ENCODE measurements around the gene ARHGAP25. TPM values are rescaled to one million over a fixed set of nuclear protein-coding genes. Genes with fewer than 3 reads are reported as not detected.

The ARHGAP25 gene
- total RNA-seq, 1 experiment from 2014 or later, result 1.7 TPM

DNA sequence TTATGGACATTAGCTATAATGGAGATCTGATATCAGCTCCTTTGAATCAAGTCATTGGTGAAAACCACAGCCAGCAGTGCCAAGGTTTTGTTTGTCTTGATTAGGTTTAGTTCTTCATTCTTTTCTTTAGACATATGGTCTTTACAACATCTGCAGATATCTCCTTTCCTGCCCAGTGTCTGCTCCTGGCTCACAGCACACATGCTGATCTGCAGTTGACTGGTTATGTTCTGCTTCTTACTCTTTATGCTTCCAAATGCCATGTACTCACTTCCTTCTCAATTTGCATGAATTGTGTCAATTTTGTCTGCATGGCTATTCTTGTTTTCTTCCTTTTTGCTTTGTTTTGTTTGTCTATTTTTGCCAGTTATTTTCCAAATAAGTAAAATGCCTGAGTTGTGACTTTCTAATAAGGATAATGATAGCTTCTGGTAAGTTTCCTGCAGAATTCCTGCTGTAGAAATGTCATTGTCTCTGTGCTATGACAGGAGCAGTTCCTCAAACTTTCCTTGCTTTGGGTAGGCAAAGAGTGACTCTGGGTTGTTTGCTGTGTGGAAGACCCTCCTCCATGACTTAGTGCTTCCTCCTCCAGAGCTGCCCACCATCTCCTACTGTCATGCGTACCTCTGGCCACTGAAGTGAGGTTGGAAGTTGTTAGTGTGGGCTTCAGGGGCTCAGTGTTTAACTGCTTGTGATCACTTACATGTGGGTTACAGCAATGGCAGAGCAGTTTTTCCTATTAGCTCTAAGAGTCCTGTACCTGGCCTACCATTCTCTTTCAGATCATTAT lies 8.2 kb downstream of the ARHGAP25 start:
- DNase-seq (ENCODE audit: low read depth), result no peak

DNA sequence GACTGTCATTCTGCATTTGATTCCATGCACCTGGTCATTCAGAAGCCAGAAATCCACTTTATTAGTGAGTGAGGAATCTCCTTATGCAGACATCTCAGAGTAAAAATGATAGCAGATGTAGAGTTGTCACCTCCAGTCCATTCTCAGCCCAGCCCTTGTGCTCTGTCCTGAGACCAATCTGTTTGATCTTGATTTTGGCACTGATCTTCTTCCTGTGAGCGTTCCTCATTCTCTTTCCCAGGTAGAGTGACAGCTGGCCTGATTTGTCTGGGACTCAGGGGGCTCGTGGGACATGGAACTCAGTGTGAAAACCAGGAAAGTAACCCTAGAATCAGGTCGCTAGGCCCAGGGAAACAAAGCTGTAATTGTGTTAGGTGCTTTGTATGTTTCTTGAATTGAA lies 8.9 kb downstream of the ARHGAP25 start:
- no peak for DNase-seq (ENCODE audit: low read depth)

DNA sequence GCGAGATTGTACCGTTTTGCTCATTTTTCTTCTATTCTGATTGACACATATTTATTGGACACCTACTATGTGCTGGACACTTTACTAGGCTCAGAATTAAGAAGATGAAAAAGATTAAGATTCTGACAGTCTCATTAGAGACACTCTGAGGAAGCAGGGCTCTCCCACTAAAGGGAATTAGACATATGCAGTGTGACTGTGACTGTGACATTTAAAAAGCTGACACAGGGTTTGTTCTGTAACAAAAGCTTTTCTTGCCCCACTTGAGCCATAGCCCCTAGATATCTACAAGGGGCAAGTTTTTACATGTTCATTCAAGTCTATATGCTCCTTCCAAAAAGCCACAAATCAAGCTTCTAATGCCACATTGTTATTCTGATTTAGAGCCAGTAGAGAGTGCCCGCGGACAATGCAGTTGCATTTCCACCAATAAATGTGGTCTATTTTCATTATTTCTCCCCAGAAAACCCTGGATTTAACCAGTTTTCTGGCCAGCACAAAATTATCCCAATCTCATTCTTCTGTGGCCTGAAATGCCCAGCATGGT lies 9.8 kb downstream of the ARHGAP25 start:
- DNase-seq (ENCODE audit: low read depth), result no peak

DNA sequence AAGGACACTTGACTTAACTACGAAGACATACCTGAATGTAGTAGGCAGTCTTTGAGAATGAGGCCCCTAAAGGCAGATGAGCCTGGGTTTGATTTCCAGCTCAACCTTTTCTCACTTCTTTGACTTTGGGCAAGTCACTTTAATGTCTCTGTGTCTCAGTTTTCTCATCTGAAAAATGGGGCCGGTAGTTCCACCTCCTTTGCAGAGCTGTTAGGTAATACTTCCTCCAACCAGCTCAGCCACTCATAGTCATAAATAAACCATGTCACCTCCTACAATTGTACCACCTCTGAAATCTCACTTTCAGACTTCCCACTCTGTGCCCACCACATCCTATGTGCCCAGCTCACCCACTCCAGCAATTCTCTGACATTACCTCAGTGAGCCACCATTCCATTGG lies 10.4 kb downstream of the ARHGAP25 start:
- no peak for DNase-seq (ENCODE audit: low read depth)

- DNase-seq (ENCODE audit: low read depth), result no peak
Observed at GRCh38 chr2:68746408-68746807, 11.8 kb downstream of the ARHGAP25 start.

GRCh38 chr2:68747413-68747812 lies 12.8 kb downstream of the ARHGAP25 start:
- DNase-seq (ENCODE audit: low read depth), result no peak

DNA sequence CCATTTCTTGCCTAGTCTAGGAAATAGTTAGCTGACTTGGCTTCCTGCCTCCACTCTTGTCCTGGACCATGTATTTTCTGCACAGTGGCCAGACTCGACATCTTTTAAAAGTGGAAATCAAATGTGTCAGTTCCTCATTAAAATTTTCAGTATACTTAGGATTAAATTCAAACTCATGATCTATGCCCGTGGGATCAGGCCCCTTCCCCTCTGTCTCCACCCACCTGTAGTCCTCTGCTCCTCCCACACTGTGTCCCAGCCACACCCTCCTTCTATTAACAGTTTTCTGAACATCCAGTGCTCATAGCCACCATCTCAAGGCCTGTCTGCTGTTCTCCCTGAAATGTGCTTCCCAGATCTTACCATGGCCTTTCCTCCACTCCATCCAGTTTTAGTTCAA lies 13.3 kb downstream of the ARHGAP25 start:
- DNase-seq (ENCODE audit: low read depth), result no peak

GRCh38 chr2:68748568-68748967 lies 14.0 kb downstream of the ARHGAP25 start:
- no peak for DNase-seq (ENCODE audit: low read depth)

GRCh38 chr2:68749345-68749744 lies 14.7 kb downstream of the ARHGAP25 start:
- DNase-seq (ENCODE audit: low read depth), result no peak

GRCh38 chr2:68750592-68751396 lies 16.2 kb downstream of the ARHGAP25 start:
- no peak for DNase-seq (ENCODE audit: low read depth)

DNA sequence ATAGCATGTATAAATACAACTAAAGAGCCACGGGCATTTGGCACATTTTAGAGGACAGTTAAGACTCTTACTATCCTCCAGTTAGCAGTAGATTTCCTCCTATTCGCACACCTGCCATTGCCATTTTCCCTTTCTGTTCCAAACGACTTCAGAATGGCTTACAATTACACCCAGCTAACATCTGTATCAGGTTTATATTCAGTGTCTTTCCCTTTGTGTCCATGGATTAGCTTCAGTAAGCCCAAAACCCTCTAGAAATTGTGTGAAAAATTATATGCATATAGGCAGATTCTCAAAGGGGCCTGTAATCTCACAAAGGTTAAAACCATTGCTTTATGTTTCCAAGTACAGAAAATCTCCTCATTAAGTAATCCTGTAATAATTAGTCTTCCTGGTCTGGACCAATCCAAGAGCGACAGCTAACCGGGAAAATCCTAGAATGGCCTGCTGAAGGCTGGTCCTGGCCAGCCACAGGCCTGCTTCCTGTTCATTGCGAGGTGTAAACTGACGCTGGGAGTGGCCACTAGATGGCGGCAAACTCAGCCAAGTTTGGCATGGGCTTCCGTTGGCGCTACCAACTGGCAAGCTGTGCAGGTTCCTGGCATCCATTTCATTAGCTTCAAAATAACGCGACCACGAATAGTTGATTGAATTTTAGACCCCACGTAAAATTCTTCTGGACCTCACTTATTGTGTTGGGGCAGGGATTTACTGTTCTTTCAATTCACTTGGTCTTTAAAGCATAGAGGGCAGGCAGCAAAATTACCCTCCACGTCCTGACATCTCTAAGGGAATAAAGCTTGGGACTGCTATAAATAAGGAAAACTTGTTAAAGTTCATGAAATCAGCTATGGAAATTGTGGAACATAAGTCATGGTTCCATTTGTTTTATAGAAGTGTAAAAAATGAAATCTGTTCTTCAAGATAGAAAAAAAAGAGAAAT lies 17.1 kb downstream of the ARHGAP25 start:
- peak; percentile 88 for DNase-seq (ENCODE audit: low read depth)

- DNase-seq (ENCODE audit: low read depth), result no peak
Observed at GRCh38 chr2:68753318-68753717, 18.7 kb downstream of the ARHGAP25 start.

DNA sequence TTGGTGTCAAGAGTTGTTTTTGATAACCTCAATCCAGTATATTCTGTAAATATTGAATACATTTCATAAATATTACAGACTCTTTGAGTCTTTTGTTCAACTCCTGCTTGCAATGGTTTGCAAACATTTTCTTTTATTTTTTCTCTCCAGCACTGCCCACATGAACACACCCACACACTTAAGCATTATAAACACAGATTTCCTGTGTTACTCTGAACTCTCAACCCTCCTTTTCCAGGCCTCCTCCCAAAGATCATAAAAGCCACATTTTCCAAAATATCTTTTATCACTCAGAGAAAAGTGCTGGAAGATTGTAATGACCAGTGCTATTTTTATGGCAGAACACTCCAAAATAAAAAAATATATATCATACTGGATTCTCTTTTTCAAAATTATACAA lies 20.5 kb downstream of the ARHGAP25 start:
- DNase-seq (ENCODE audit: low read depth), result no peak

DNA sequence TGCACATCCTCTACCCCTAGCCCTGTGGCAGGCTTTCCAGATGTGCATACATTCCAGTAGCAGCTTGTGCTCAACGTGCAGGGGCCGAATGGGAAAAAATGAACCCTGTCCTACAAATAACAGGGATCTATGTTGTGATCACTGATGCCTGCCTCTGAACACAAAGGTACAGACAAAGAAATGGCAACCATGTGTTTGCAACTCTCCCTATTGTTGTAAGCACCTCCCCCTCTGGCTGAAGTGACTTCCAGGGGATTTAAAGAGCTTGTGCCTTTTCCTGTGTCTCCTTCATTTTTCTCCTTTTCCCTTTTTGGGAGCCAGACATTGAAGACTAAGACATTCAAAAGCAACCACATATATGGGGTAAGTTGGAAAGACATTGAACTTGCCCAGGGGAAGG lies 21.6 kb downstream of the ARHGAP25 start:
- no peak for DNase-seq (ENCODE audit: low read depth)

DNA sequence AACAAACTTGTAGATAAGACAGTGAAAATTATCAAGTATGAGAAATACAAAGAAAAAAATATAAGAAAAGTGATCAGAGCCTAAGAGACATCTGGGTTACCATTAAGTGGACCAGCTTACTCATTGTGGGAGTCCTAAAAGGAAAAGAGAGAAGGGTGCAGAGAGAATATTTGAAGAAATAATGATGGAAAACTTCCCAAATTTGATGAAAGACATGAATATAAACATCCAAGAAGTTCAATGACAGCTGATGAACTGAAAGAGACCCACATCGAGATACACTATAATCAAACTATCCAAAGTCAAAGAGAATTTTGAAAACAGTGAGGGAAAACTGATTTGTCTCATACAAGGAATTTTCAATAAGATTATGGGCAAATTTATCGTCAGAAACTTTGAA lies 22.5 kb downstream of the ARHGAP25 start:
- DNase-seq (ENCODE audit: low read depth), result no peak

- no peak for DNase-seq (ENCODE audit: low read depth)
Observed at GRCh38 chr2:68762100-68762499, 27.5 kb downstream of the ARHGAP25 start.

DNA sequence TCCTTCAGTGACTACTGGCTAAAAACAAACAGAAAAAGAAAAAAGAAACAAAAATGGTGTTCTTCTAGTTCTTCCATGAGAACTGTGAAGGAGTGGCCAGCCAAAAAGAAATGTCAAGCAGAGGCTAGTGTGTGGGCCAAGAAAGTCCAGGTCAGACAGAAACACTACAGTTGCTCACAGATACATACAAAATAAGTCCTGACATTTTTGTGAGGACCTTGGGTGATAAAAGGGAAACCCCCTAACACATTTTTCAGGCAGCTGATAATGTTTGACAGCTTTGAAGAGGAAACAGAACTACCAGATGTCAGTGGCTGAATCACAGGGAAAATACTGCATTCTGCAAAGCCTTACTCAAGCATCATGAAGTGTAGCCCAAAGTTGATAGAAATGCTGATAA lies 28.1 kb downstream of the ARHGAP25 start:
- no peak for DNase-seq (ENCODE audit: low read depth)

DNA sequence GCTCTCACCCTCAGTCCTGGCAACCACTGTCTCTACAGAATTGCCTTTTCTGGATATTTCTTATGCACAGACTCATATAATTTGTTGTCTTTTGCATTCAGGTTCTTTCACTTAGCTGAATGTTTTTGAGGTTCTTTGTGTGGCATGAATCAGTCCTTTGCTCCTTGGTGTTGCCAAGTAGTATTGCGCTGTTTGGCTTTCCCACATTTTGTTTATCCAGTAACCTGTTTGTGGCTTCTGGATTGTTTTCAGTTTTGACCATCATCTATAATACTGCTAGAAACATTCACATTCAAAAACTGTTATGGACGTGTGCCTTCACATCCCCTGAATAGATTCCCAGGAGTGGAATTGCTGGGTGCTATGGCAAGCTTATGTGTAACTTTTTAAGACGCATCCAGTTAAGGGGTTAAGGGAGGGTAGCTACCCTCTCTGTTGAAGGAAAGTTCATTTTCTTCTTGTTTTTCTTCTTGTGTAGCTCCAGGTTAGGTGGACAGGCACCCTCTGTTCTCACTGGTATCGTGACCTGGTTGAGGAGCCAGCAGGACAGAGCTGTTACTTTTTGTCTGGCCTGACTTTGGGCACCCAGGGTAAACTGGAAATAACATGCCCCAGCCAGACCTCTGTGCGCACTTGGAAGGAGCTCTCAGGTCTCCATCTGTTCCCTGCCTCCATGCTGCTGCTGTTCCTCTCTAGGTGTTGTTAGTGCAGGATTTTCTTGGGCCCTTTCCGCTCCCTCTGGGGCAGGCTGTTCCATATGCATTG lies 29.6 kb downstream of the ARHGAP25 start:
- DNase-seq (ENCODE audit: low read depth), result no peak

DNA sequence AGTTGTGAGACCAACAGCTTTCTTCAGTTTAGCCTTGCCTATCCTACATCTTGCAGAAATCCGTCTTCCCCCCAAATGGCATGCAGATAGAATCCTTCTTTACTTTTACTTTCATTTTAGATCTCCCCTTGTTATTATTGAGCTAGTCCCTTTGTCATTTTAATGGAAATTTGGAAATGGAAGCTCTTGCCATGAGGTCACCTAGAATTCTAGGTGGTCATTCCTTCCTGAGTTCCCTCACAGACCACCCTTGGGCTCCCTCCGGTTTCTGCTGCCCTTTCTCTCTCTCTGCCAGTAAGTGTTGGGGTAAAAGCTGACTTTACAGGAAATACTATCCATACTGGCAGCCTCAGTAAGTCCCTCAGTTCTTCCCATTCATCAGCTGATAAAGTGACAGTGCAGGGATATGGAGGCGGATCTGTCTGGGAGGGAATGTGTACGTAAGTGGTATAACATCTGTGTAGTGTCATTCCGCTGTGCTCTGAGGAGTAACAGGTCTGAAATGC lies 30.2 kb downstream of the ARHGAP25 start:
- no peak for DNase-seq (ENCODE audit: low read depth)

DNA sequence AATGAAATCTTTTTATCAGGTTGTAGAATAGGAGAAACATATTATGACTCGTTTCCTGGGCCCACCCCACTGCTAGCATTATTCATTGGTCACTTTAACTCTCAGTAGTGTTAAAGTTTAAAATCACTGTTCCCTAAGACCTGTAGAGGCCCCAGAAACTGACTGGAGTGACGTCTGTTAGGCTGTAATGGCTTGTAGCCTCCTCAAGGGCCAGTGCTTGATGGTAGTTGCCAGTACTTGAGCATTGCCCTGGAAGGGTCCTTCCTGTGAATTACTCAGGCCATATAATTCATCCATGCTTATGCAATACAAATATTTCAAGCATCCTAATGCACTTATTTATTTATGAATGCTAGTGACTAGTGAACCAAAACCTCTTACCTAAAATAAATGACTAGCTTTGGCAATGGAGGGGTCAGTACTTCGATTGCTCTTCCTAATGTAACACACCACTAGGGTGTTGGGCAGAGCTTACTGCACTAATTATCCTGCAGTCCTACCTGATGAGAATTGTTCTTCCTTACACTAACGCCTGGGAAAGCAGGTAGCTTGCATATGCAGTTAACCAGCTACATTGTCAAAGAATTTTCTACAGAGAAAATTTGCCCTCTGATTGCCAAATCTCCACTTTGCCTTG lies 31.2 kb downstream of the ARHGAP25 start:
- DNase-seq (ENCODE audit: low read depth), result no peak

Data from Daoy (cell line).